ENCODE results near the gene VTI1A.

DNA sequence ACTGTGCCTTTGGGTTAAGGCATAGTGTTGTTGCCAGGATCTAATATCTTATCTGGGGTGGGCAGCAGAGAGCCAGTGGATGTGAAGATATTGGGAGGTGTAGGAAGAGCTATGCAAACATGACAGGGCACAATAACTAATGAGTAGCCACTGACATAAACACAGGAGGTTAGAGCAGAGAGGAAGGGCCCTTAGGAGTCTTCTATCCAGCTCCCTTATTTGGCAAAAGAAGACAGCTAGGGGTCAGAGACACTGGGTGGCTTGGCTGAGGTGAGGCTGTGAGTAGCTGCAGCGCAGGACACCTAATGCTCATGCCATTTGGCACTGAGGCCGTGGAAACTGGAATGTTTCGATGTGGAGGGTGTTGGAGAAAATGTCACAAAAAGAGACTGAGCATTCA lies 326.8 kb downstream of the VTI1A start:
- TF ChIP-seq POLR2AphosphoS5 (IDR thresholded peaks at IDR 0.05; ENCODE audit: borderline replicate concordance, low read depth, low read length) (no peak), EZH2 (IDR thresholded peaks at IDR 0.05) (no peak)

Data from SK-N-MC (cell line).